WTC11 (cell line): Measurements from ENCODE around the gene ADAM19. TPM values are rescaled to one million over a fixed set of nuclear protein-coding genes. Genes with fewer than 3 reads are reported as not detected.

Experiments used
- ATAC-seq: fragments of 200-7000 bp; cut with Tn5 transposase; 2 replicates; pipeline ENCODE4 v1.10.0; 2021; ENCODE audit warnings: mild to moderate bottlenecking, moderate library complexity
- CTCF ChIA-PET: fragments of 300-600 bp; sonication (Branson Sonifier 250); formaldehyde crosslinking; loops from one replicate; lab custom pipeline; 2021; ENCODE audit warnings: antibody characterized with exemption; lab: Charles Lee
- POLR2A ChIA-PET: fragments of 350-600 bp; sonication (Branson Sonifier 250); formaldehyde crosslinking; loops from one replicate; lab custom pipeline; 2021; ENCODE audit warnings: antibody characterized with exemption; lab: Charles Lee
- DNase-seq: peaks from one replicate; pipeline ENCODE4 v3.0.0; 2021; ENCODE audit warnings: low spot score
- H3K27ac Mint-ChIP-seq: 2 replicates; pipeline ENCODE4 v1.8.0; 2021; ENCODE audit warnings: mixed read lengths
- H3K27me3 Mint-ChIP-seq: 2 replicates; pipeline ENCODE4 v1.8.0; 2021; ENCODE audit warnings: low read depth, mild to moderate bottlenecking, moderate library complexity, mixed read lengths
- H3K36me3 Mint-ChIP-seq: 2 replicates; pipeline ENCODE4 v1.8.0; 2021; ENCODE audit warnings: mixed read lengths
- H3K4me1 Mint-ChIP-seq: 2 replicates; pipeline ENCODE4 v1.8.0; 2022; ENCODE audit warnings: mixed read lengths
- H3K4me3 Mint-ChIP-seq: 2 replicates; pipeline ENCODE4 v1.8.0; 2021; ENCODE audit warnings: mild to moderate bottlenecking, moderate library complexity, mixed read lengths
- H3K9me3 Mint-ChIP-seq: 2 replicates; pipeline ENCODE4 v1.8.0; 2021; ENCODE audit warnings: mixed read lengths
- ELF4 ChIP-seq: sonication (generic); formaldehyde crosslinking; IDR thresholded peaks from 2 replicates; pipeline ENCODE4 v1.8.1; 2022; ENCODE audit warnings: low read depth, mild to moderate bottlenecking, moderate library complexity, missing genetic modification reagents
- FOXJ3 ChIP-seq: sonication (generic); formaldehyde crosslinking; IDR thresholded peaks from 2 replicates; pipeline ENCODE4 v1.9.0; 2021; ENCODE audit warnings: missing genetic modification reagents, mild to moderate bottlenecking, borderline replicate concordance
- FOXP1 ChIP-seq: sonication (generic); formaldehyde crosslinking; IDR thresholded peaks from 2 replicates; pipeline ENCODE4 v1.8.0; 2022; ENCODE audit warnings: missing genetic modification reagents, mild to moderate bottlenecking, moderate library complexity, borderline replicate concordance
- GABPB1 ChIP-seq: sonication (generic); formaldehyde crosslinking; IDR thresholded peaks from 2 replicates; pipeline ENCODE4 v1.8.1; 2023; ENCODE audit warnings: mild to moderate bottlenecking, missing genetic modification reagents
- MAX ChIP-seq: sonication (generic); formaldehyde crosslinking; IDR thresholded peaks from 2 replicates; pipeline ENCODE4 v1.8.0; 2022; ENCODE audit warnings: mild to moderate bottlenecking, missing genetic modification reagents
- MLX ChIP-seq: sonication (generic); formaldehyde crosslinking; IDR thresholded peaks from 2 replicates; pipeline ENCODE4 v1.8.1; 2023; ENCODE audit warnings: mild to moderate bottlenecking, missing genetic modification reagents, moderate library complexity
- MXD4 ChIP-seq: fragments of 250-450 bp; sonication (Bioruptor Pico); IDR thresholded peaks from 2 replicates; pipeline ENCODE4 v1.8.0; 2021; ENCODE audit warnings: mild to moderate bottlenecking, moderate library complexity, borderline replicate concordance
- NR1H2 ChIP-seq: sonication (generic); formaldehyde crosslinking; IDR thresholded peaks from 2 replicates; pipeline ENCODE4 v1.9.0; 2021; ENCODE audit warnings: mild to moderate bottlenecking, moderate library complexity, missing genetic modification reagents
- PRDM15 ChIP-seq: sonication (generic); formaldehyde crosslinking; IDR thresholded peaks from 2 replicates; pipeline ENCODE4 v1.8.0; 2022; ENCODE audit warnings: missing genetic modification reagents
- SP1 ChIP-seq: sonication (generic); formaldehyde crosslinking; conservative IDR thresholded peaks from 2 replicates; pipeline ENCODE4 v1.8.1; 2022; ENCODE audit warnings: missing genetic modification reagents
- USF1 ChIP-seq: sonication (generic); formaldehyde crosslinking; IDR thresholded peaks from 2 replicates; pipeline ENCODE4 v1.8.0; 2022; ENCODE audit warnings: mild to moderate bottlenecking, missing genetic modification reagents
- ZBTB43 ChIP-seq: sonication (generic); formaldehyde crosslinking; IDR thresholded peaks from 2 replicates; pipeline ENCODE4 v1.8.1; 2023; ENCODE audit warnings: mild to moderate bottlenecking, missing genetic modification reagents
- ZNF396 ChIP-seq: fragments of 250-450 bp; sonication (Bioruptor Pico); IDR thresholded peaks from 2 replicates; pipeline ENCODE4 v1.8.0; 2021; ENCODE audit warnings: mild to moderate bottlenecking, moderate library complexity, borderline replicate concordance
- total RNA-seq: library from RNA; stranded (reverse); gene quantifications from 3 replicates; pipeline ENCODE4 v1.2.3, GENCODE V29; 2021
- TF ChIP-seq, protein P1 (sequence below): sonication (generic); formaldehyde crosslinking; IDR thresholded peaks from 2 replicates; pipeline ENCODE4 v1.8.0; 2023; ENCODE audit warnings: missing genetic modification reagents
- TF ChIP-seq, protein P2 (sequence below): fragments of 250-450 bp; sonication (Bioruptor Pico); IDR thresholded peaks from 2 replicates; pipeline ENCODE4 v1.9.0; 2021; ENCODE audit warnings: mild to moderate bottlenecking
- TF ChIP-seq, protein P3 (sequence below): fragments of 250-450 bp; sonication (Bioruptor Pico); IDR thresholded peaks from 2 replicates; pipeline ENCODE4 v1.9.0; 2021; ENCODE audit warnings: moderate library complexity, mild to moderate bottlenecking, inconsistent platforms, borderline replicate concordance
- TF ChIP-seq, protein P4 (sequence below): sonication (generic); formaldehyde crosslinking; IDR thresholded peaks from 2 replicates; pipeline ENCODE4 v1.8.1; 2022; ENCODE audit warnings: low read depth, mild to moderate bottlenecking, moderate library complexity, missing genetic modification reagents, borderline replicate concordance

ADAM19 gene
- total RNA-seq, 1 experiment from 2014 or later: 28.6 TPM

- H3K27ac Mint-ChIP-seq: no peak overlapping the region; the same call in 1 of the 2 replicates
- POLR2A ChIA-PET: no interaction called here
- H3K4me3 Mint-ChIP-seq: no peak overlapping the region
- H3K36me3 Mint-ChIP-seq: peaks cover 4% of the 10 kb centered on the region; the same call in 1 of the 2 replicates
- ATAC-seq (no peak; the same call in 1 of the 2 replicates), DNase-seq (no peak)
- H3K9me3 Mint-ChIP-seq: no peaks in the 10 kb centered on the region
- no peaks in the 10 kb centered on the region for H3K27me3 Mint-ChIP-seq
- peaks cover 53% of the 10 kb centered on the region for H3K4me1 Mint-ChIP-seq
- TF ChIP-seq MXD4 (no peak), GABPB1 (CRISPR knock-in tag) (no peak), ZBTB43 (CRISPR knock-in tag) (no peak), SP1 (CRISPR knock-in tag) (no peak), MLX (no peak), USF1 (CRISPR knock-in tag) (no peak), PRDM15 (CRISPR knock-in tag) (no peak), FOXJ3 (CRISPR knock-in tag) (no peak), ZNF396 (CRISPR knock-in tag) (no peak), FOXP1 (no peak), NR1H2 (CRISPR knock-in tag) (no peak), MAX (CRISPR knock-in tag) (no peak), ELF4 (no peak)
- TF ChIP-seq, protein P1, sequence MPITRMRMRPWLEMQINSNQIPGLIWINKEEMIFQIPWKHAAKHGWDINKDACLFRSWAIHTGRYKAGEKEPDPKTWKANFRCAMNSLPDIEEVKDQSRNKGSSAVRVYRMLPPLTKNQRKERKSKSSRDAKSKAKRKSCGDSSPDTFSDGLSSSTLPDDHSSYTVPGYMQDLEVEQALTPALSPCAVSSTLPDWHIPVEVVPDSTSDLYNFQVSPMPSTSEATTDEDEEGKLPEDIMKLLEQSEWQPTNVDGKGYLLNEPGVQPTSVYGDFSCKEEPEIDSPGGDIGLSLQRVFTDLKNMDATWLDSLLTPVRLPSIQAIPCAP (CRISPR knock-in tag): no peak
- TF ChIP-seq, protein P2, sequence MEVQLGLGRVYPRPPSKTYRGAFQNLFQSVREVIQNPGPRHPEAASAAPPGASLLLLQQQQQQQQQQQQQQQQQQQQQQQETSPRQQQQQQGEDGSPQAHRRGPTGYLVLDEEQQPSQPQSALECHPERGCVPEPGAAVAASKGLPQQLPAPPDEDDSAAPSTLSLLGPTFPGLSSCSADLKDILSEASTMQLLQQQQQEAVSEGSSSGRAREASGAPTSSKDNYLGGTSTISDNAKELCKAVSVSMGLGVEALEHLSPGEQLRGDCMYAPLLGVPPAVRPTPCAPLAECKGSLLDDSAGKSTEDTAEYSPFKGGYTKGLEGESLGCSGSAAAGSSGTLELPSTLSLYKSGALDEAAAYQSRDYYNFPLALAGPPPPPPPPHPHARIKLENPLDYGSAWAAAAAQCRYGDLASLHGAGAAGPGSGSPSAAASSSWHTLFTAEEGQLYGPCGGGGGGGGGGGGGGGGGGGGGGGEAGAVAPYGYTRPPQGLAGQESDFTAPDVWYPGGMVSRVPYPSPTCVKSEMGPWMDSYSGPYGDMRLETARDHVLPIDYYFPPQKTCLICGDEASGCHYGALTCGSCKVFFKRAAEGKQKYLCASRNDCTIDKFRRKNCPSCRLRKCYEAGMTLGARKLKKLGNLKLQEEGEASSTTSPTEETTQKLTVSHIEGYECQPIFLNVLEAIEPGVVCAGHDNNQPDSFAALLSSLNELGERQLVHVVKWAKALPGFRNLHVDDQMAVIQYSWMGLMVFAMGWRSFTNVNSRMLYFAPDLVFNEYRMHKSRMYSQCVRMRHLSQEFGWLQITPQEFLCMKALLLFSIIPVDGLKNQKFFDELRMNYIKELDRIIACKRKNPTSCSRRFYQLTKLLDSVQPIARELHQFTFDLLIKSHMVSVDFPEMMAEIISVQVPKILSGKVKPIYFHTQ (CRISPR knock-in tag): no peak
- TF ChIP-seq, protein P3, sequence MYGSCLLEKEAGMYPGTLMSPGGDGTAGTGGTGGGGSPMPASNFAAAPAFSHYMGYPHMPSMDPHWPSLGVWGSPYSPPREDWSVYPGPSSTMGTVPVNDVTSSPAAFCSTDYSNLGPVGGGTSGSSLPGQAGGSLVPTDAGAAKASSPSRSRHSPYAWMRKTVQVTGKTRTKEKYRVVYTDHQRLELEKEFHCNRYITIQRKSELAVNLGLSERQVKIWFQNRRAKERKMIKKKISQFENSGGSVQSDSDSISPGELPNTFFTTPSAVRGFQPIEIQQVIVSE (CRISPR knock-in tag): no peak
- TF ChIP-seq, protein P4, sequence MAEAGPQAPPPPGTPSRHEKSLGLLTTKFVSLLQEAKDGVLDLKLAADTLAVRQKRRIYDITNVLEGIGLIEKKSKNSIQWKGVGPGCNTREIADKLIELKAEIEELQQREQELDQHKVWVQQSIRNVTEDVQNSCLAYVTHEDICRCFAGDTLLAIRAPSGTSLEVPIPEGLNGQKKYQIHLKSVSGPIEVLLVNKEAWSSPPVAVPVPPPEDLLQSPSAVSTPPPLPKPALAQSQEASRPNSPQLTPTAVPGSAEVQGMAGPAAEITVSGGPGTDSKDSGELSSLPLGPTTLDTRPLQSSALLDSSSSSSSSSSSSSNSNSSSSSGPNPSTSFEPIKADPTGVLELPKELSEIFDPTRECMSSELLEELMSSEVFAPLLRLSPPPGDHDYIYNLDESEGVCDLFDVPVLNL (CRISPR knock-in tag): no peak
- CTCF ChIA-PET: no interaction called here
These were observed 14.5 kb downstream of the ADAM19 start for GRCh38 chr5:157561110-157561509.
